ENCODE results near the gene FGD1. TPM values are rescaled to one million over a fixed set of nuclear protein-coding genes. Genes with fewer than 3 reads are reported as not detected.

Gene FGD1
- total and polyA plus RNA-seq, 3 donors from 2014 or later: 5.2 to 6.3 (median 6.0) TPM

- Histone ChIP-seq H3K36me3 (ENCODE audit: low read depth, missing control alignments) (no peaks in the 10 kb centered on the region), H3K9me3 (no peaks in the 10 kb centered on the region), H3K27ac (peak overlapping the region; percentile 63 to 73), H3K4me3 (no peak overlapping the region), H3K4me1 (no peaks in the 10 kb centered on the region), H3K27me3 (no peaks in the 10 kb centered on the region)
- intact Hi-C loops (cut with DNase I; ENCODE audit: low total_unique reads): no loop called here
- TF ChIP-seq CTCF (IDR thresholded peaks at IDR 0.05): no peak
- TF ChIP-seq POLR2A (IDR thresholded peaks at IDR 0.05): no peak
- peak; percentile 71 for DNase-seq
- 35 to 46% methylated on average over 3 of the region's 3 CpGs for WGBS, 2 donors
Measured at GRCh38 chrX:54419559-54420302, 76.3 kb downstream of the FGD1 start.

- no peaks in the 10 kb centered on the region for H3K4me1 ChIP-seq
- TF ChIP-seq POLR2A (IDR thresholded peaks at IDR 0.05): no peak
- no peak for TF ChIP-seq CTCF (IDR thresholded peaks at IDR 0.05)
- no peak overlapping the region for H3K27ac ChIP-seq
- WGBS, 2 donors: 84 to 100% methylated on average over 2 of the region's 2 CpGs
- no peak overlapping the region for H3K4me3 ChIP-seq
- no peaks in the 10 kb centered on the region for H3K9me3 ChIP-seq
- no peaks in the 10 kb centered on the region for H3K36me3 ChIP-seq (ENCODE audit: low read depth, missing control alignments)
- no peak for DNase-seq
- H3K27me3 ChIP-seq: no peaks in the 10 kb centered on the region
- intact Hi-C loops (cut with DNase I; ENCODE audit: low total_unique reads): no loop called here
Measured at GRCh38 chrX:54416965-54417364, 79.1 kb downstream of the FGD1 start.

GRCh38 chrX:54415534-54416350, 80.3 kb downstream of the FGD1 start:
- WGBS, 2 donors: 32 to 45% methylated on average over 10 to 13 of the region's 13 CpGs
- Histone ChIP-seq H3K36me3 (ENCODE audit: low read depth, missing control alignments) (no peaks in the 10 kb centered on the region), H3K27ac (no peak overlapping the region), H3K27me3 (no peaks in the 10 kb centered on the region), H3K4me1 (no peaks in the 10 kb centered on the region), H3K4me3 (no peak overlapping the region), H3K9me3 (no peaks in the 10 kb centered on the region)
- TF ChIP-seq POLR2A (IDR thresholded peaks at IDR 0.05): no peak
- TF ChIP-seq CTCF (IDR thresholded peaks at IDR 0.05): no peak
- intact Hi-C loops (cut with DNase I; ENCODE audit: low total_unique reads): no loop called here
- no peak for DNase-seq

- DNase-seq: no peak
- WGBS, 2 donors: 41 to 66% methylated on average over 2 of the region's 3 CpGs
- Histone ChIP-seq H3K27me3 (no peaks in the 10 kb centered on the region), H3K27ac (no peak overlapping the region), H3K36me3 (ENCODE audit: low read depth, missing control alignments) (no peaks in the 10 kb centered on the region), H3K9me3 (no peaks in the 10 kb centered on the region), H3K4me1 (no peaks in the 10 kb centered on the region), H3K4me3 (no peak overlapping the region)
- intact Hi-C loops (cut with DNase I; ENCODE audit: low total_unique reads): no loop called here
- TF ChIP-seq CTCF (IDR thresholded peaks at IDR 0.05): no peak
Measured at GRCh38 chrX:54413753-54414152, 82.3 kb downstream of the FGD1 start.

Data from testis (tissue), 3 donors.